Eye (tissue), 1 donor: Measurements from ENCODE around the gene GFOD2.

Source experiments
- DNase-seq: peaks from one replicate; pipeline ENCODE4 v3.0.0-alpha.2; 2015

GFOD2 gene

GRCh38 chr16:67656344-67657016 is 62.6 kb downstream of the GFOD2 start:
- DNase-seq = no peak

- DNase-seq = no peak
These were observed 63.8 kb downstream of the GFOD2 start for GRCh38 chr16:67655363-67655762.

- DNase-seq = no peak
These were observed 64.7 kb downstream of the GFOD2 start for GRCh38 chr16:67654403-67654911.

GRCh38 chr16:67653789-67654402 is 65.2 kb downstream of the GFOD2 start:
- DNase-seq = no peak

DNA sequence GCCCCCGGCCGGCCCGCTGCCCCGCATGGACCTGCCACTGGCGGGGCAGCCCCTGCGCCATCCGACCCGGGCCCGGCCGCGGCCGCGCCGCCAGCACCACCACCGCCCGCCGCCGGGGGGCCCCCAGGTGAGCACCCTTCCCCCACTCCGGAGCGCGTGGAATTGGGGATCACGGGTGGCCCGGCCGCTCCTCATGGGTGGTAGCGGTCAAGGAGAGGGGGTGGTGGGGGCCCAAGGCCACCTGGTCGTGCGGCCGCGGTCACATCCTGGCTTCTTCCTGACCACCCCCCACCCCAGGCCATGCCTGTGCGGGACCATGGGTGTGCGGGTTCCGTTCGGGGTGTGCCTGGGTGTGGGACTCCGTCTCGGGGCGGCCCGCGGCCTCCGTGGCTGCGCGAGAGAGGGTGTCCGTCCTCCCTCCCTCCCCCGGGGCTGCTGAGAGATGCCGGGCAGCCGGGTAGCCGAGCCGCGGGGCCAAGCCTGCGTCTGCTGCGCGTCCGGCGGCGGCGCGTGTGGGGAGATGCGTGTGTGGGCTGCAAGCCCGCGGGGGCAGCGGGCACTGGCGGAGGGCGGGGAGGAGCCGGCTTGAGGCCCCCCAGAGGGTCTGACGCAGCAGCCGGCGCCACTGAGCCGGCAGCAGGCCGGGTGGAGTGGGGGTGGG is 65.9 kb downstream of the GFOD2 start:
- no peak for DNase-seq

GRCh38 chr16:67652578-67653127 is 66.5 kb downstream of the GFOD2 start:
- no peak for DNase-seq

DNA sequence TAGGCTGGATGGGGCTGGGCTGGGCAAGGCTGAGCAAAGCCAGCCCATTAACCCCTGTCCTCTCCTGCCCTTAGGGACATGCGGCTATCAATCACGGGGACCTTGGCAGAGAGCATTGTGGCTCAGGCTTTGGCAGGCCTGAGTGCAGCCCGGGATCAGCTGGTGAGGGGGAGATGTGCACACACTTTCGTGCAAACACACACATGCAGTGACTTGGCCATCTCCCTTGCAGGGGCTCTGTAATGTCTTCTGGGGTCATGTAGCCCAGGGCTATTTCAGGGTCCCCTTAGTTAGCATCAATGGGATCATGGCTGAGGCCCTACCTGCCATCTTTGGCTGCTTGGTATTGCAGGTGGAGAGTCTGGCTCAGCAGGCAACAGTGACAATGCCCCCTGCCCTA is 67.3 kb downstream of the GFOD2 start:
- DNase-seq = no peak

DNA sequence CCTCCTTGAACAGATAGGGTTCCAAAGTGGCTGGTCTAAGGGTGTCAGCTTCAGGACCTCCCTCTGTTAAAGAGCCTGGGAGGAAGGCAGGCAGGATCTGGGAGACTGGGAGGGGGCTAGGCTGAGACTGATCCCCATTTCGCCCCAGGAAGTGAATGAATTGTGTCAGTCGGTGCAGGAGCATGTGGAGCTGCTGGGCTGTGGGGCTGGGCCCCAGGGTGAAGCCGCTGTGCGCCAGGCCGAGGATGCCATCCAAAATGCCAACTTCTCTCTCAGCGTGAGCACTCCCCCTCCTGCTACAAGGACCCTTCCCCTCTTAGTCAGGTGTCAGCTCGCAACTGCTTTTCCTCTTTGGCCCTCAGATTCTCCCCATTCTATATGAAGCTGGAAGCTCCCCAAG is 68.1 kb downstream of the GFOD2 start:
- DNase-seq = no peak

DNA sequence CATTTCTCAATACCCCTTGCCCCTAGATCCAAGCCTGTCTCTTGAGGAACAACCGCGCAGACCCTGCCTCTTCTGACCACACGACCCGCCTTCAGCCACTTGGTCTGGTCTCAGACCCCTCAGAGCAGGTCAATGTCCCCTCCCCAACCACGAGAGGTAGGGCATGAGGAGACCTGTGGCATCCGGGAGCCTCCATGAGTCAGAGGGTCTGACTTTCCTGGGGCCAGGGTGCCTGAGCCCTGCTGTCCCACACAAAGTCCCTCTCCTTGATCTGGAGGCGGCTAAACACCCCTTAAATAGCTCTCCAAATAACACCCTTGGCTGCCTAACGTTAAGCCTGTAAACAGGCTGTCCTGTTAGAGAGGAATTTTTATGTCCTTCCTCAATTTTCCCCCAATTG is 69.1 kb downstream of the GFOD2 start:
- no peak for DNase-seq

GRCh38 chr16:67649494-67649931 is 69.6 kb downstream of the GFOD2 start:
- peak; percentile 71 for DNase-seq

- DNase-seq = no peak
These were observed 70.2 kb downstream of the GFOD2 start for GRCh38 chr16:67648764-67649407.

DNA sequence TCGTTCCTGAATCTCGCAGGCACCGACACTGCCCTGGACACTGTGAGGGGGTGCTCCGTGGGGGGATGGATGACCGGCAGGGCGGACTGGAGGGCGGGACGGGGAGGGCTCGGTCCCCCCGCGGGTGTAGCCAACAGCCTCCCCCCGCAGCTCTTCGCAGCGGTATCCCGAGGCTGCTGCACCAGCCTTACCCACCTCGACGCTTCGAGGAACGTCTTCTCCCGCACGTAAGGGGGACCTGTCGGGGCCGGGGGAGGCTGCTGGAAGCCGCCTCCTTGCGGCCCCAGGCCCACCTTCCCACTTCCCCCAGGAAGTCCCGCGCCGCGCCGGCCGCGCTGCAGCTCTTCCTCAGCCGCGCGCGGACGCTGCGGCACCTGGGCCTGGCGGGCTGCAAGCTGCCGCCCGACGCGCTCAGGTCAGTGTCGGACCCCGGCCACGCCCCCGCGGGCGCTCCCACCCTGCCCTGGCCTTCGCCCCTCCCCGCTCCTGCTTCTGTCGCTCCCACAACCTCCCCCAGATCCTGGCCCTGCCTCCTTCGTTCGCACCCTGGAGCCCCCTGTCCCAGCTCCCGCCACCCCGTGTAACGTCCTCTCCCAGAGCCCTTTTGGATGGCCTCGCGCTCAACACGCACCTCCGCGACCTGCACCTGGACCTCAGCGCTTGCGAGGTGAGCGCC is 70.9 kb downstream of the GFOD2 start:
- no peak for DNase-seq

- no peak for DNase-seq
These were observed 71.4 kb downstream of the GFOD2 start for GRCh38 chr16:67647681-67648080.

- no peak for DNase-seq
These were observed 71.9 kb downstream of the GFOD2 start for GRCh38 chr16:67647111-67647651.

DNA sequence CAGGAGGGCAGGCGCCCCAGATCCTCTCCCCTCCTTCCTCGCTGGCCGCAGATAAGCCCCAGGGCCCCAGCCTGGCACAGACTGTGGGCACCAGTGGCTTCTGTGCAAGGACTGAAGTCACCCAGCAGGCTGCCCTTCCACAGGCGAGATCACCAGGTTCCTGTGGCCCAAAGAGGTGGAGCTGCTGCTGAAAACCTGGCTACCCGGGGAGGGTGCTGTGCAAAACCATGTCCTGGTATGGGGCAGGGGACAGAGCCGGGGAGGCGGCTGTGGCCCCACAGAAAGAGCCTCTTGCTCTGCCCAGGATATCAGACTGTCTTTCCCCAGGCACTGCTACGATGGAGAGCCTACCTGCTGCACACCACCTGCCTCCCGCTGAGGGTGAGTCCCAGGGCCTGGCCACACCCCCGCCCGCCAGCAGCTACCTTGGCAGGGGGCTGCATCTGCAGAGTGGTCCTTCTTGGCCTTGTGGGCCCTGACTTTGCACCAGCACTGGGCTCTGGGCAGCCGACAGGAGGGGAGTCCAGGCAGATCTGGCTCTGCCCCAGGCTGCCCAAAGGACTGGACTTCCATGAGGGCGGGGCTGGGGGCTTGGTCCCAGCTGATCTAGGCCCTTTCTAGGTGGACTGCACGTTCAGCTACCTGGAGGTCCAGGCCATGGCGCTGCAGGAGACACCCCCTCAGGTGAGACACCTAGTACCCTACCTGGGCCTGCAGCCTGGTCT is 73.6 kb downstream of the GFOD2 start:
- DNase-seq = no peak

DNA sequence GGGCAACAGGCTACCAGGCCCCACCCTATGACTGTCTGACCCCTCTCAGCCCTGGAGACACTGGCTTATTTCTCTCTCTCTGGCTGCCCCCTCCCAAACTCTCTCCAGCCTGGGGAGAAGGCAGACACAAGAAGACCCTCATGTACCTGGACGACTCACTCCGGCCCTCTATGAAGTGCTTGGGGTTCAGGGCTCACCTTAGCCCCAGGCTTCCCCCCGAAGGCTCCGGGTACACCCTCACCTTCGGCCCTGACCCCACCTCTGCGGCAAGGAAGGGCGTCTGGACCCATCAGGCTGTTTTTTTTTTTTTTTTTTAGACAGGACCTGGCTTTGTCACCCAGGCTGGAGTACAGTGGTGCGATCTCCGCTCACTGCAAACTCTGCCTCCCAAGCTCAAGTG is 75.1 kb downstream of the GFOD2 start:
- DNase-seq = no peak

DNA sequence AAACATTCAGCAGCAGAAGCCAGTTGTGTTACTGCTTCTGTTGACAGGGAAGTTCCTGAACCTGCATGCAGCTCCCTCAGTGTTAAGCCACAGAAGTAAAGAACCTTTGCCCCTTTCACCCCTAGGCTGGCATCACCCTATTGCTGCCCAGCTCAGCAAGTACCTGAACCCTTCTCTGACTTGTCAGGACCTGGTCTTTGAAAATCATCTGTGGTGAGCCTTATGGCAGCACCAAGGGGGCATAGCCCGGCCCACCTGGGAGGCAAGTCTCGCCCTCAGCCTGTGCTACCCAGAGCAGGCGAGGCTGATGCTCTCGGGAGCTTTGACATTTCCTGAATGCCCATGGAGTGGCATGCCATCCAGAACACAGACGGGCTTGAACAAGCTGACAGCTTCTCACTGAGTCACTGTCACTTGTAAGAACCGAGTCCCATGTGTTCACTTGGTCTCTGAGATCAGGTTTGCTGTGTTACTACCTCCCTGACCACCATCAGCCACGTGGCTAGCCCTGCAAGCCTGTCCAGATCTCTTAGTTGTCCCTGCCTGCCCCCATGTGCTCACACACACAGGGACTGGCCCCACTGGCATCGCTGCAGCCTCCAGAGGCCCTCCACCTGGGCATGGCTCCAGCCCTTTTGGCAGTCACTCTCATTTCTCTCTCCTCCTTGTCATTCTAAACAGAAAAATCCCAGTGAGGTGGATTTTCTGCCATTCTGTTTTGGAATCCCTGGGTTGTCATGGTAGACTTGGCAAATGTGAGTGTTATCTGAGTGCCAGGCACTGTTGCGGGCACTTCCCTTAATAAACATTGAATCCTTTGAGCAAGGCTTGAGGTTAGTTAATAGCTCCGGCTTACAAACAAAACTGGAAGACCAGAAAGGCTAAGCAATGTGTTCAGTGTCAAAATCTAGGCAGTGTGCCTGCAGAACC is 77.1 kb downstream of the GFOD2 start:
- DNase-seq = no peak

DNA sequence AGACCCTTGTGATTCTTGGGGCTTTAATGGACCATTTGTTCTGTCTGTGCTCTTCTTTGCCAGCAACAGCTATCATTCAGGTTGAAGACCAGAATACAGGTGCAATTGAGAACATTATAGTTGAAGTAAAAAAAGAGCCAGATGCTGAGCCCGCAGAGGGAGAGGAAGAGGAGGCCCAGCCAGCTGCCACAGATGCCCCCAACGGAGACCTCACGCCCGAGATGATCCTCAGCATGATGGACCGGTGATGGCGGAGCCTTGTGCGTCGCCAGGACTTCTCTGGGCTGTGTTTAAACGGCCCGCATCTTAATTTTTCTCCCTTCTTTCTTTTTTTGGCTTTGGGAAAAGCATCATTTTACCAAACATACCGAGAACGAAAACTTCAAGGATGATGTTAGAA is 81.5 kb downstream of the GFOD2 start:
- no peak for DNase-seq

- no peak for DNase-seq
These were observed 82.4 kb downstream of the GFOD2 start for GRCh38 chr16:67636713-67637112.

- DNase-seq = peak; percentile 30
These were observed 86.5 kb downstream of the GFOD2 start for GRCh38 chr16:67632415-67633172.
